ENCODE measurements around the gene KLHL11. TPM values are rescaled to one million over a fixed set of nuclear protein-coding genes. Genes with fewer than 3 reads are reported as not detected.

Gene KLHL11
- total RNA-seq, 4 donors from 2014 or later, result 7.4 to 10.5 (median 7.7) TPM

GRCh38 chr17:41894791-41895331 lies 29.6 kb upstream of the KLHL11 start:
- no peak for DNase-seq

DNA sequence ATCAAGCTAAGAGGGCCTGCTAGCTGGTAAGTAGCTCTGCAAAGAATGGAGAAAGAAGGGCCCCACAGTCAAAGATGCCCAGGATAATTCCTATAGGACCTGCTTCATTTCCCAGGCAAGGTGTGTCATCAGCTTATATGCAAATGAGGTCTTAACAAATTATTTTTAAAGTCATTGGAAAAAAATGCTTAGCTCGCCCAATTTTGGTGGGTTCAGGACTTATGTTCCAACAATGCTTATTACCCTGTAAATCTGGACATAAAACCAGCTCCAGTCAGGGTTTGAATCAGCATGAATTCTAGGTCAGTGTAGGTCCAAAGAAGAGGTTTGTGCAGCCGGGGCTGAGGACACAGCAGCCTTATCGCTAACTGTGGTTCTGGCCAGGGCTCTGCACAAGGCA lies 28.2 kb upstream of the KLHL11 start:
- no peak overlapping the region for H3K27ac ChIP-seq
- peaks cover 0 to 13% (median 0%) of the 10 kb centered on the region in 4 donors for H3K4me1 ChIP-seq
- H3K4me3 ChIP-seq, result no peak overlapping the region
- H3K27me3 ChIP-seq, result no peaks in the 10 kb centered on the region
- H3K9me3 ChIP-seq, result no peaks in the 10 kb centered on the region
- DNase-seq, result no peak
- H3K36me3 ChIP-seq, result peaks cover 0 to 96% (median 0%) of the 10 kb centered on the region in 3 donors
- no peak for TF ChIP-seq POLR2A (IDR thresholded peaks at IDR 0.05)
- TF ChIP-seq, protein P1, sequence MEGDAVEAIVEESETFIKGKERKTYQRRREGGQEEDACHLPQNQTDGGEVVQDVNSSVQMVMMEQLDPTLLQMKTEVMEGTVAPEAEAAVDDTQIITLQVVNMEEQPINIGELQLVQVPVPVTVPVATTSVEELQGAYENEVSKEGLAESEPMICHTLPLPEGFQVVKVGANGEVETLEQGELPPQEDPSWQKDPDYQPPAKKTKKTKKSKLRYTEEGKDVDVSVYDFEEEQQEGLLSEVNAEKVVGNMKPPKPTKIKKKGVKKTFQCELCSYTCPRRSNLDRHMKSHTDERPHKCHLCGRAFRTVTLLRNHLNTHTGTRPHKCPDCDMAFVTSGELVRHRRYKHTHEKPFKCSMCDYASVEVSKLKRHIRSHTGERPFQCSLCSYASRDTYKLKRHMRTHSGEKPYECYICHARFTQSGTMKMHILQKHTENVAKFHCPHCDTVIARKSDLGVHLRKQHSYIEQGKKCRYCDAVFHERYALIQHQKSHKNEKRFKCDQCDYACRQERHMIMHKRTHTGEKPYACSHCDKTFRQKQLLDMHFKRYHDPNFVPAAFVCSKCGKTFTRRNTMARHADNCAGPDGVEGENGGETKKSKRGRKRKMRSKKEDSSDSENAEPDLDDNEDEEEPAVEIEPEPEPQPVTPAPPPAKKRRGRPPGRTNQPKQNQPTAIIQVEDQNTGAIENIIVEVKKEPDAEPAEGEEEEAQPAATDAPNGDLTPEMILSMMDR (IDR thresholded peaks at IDR 0.05), result no peak

More at GRCh38 chr17:41894791-41895331, 29.6 kb upstream of the KLHL11 start:
- Histone ChIP-seq H3K36me3 (peaks cover 0 to 96% (median 0%) of the 10 kb centered on the region in 3 donors), H3K27ac (peak overlapping the region in 2 of 4 donors; percentile 27 to 61), H3K9me3 (no peaks in the 10 kb centered on the region), H3K4me1 (peaks cover 0 to 13% (median 0%) of the 10 kb centered on the region in 4 donors), H3K4me3 (no peak overlapping the region), H3K27me3 (no peaks in the 10 kb centered on the region)
- TF ChIP-seq, protein P1 (IDR thresholded peaks at IDR 0.05), result no peak
- no peak for TF ChIP-seq POLR2A (IDR thresholded peaks at IDR 0.05)

DNA sequence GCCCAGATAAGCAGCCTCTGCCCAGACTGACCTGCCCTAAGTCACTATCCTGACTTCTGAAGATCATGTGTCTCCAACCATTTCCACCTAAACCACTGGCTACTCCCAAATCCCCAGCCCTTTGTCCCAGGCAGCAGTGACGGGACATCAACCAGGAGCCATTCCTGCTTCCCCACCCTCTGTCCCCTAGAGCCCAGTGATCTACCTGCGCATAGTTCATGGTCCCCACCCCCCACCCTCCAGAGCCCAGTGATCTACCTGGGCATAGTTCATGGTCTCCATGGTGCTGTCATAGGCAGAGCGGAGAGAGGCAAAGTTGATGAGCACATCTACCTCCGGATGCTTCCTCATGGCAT lies 26.8 kb upstream of the KLHL11 start:
- TF ChIP-seq POLR2A (IDR thresholded peaks at IDR 0.05), result no peak
- TF ChIP-seq, protein P1 (IDR thresholded peaks at IDR 0.05), result no peak
- Histone ChIP-seq H3K27ac (peak overlapping the region in 3 of 4 donors; percentile 4 to 70 (median 14)), H3K4me3 (no peak overlapping the region), H3K4me1 (peaks cover 0 to 13% (median 0%) of the 10 kb centered on the region in 4 donors), H3K36me3 (peaks cover 0 to 96% (median 0%) of the 10 kb centered on the region in 3 donors), H3K27me3 (no peaks in the 10 kb centered on the region), H3K9me3 (no peaks in the 10 kb centered on the region)
- DNase-seq, result peak in 1 of 3 donors; percentile 68

DNA sequence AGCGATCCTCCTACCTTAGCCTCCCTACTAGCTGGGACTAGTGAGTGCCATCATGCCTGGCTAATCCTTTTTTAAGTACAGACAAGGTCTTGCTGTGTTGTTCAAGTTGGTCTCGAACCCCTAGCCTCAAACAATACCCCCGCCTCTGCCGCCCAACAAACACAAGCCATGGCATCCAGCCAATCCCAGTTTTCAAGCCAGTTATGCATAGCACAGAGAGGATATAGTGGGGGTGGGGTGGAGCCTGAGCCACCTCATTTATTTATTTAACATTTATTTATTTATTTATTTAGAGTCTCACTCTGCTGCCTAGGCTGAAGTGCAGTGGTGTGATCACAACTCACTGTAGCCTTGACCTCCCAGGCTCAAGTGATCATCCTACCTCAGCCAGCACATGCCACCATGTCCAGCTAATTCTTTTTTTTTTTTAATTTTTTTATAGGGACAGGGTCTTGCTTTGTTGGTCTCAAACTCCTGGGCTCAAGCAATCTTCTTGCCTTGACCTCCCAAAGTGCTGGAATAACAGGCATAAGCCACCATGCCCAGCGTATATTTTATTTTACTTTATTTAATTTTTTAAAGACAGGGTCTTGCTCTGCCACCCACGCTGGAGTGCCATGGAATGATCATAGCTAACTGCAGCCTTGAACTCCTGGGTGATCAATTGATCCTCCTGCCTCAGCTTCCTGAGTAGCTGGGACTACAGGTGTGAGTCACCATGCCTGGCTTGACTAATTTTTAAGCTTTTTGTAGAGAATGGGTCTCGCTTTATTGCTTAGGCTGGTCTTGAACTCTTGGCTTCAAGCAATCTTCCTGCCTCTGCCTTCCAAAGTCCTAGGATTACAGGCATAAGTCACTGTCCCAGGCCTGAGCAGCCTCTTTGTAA lies 26.2 kb upstream of the KLHL11 start:
- TF ChIP-seq POLR2A (IDR thresholded peaks at IDR 0.05), result no peak
- TF ChIP-seq, protein P1 (IDR thresholded peaks at IDR 0.05), result no peak
- Histone ChIP-seq H3K36me3 (peaks cover 0 to 96% (median 0%) of the 10 kb centered on the region in 3 donors), H3K4me3 (no peak overlapping the region)

DNA sequence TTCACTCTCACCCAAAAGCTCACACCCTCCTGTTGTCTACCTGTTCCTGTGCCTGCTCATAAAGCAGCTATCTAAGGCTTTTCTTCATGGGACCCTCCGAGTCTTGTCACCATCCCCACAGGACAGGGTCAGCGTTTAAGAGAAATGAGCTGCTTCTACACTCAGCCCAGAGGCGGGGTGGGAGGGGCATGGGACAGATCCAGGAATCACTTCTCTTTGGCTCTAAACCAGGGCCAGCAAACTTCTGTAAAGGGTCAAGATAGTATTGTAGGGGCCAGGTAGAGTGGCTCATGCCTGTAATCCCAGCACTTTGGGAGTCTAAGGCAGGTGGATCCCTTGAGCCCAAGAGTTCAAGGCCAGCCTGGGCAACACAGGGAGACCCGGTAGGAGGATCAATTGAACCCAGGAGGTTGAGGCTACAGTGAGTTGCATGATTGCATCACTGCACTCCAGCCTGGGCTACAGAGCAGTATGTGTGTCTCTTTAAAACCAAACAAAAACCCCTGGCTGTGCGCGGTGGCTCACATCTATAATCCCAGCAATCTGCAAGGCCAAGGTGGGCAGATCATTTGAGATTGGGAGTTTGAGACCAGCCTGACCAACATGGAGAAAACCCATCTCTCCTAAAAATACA lies 23.2 kb upstream of the KLHL11 start:
- Histone ChIP-seq H3K4me1 (no peaks in the 10 kb centered on the region), H3K27me3 (no peaks in the 10 kb centered on the region), H3K36me3 (peaks cover 0 to 100% (median 0%) of the 10 kb centered on the region in 3 donors), H3K27ac (no peak overlapping the region), H3K4me3 (no peak overlapping the region), H3K9me3 (no peaks in the 10 kb centered on the region)
- no peak for DNase-seq
- TF ChIP-seq, protein P1 (IDR thresholded peaks at IDR 0.05), result no peak
- TF ChIP-seq POLR2A (IDR thresholded peaks at IDR 0.05), result no peak

More for the DNA sequence above, 26.2 kb upstream of the KLHL11 start:
- no peak for DNase-seq
- peaks cover 0 to 13% (median 0%) of the 10 kb centered on the region in 4 donors for H3K4me1 ChIP-seq
- no peaks in the 10 kb centered on the region for H3K27me3 ChIP-seq
- peak overlapping the region in 3 of 4 donors; percentile 4 to 70 (median 14) for H3K27ac ChIP-seq
- no peaks in the 10 kb centered on the region for H3K9me3 ChIP-seq
